ENCODE results near the gene AAGAB. TPM values are rescaled to one million over a fixed set of nuclear protein-coding genes. Genes with fewer than 3 reads are reported as not detected.

Gene AAGAB
- total RNA-seq, 1 experiment from 2014 or later: 102 TPM

DNA sequence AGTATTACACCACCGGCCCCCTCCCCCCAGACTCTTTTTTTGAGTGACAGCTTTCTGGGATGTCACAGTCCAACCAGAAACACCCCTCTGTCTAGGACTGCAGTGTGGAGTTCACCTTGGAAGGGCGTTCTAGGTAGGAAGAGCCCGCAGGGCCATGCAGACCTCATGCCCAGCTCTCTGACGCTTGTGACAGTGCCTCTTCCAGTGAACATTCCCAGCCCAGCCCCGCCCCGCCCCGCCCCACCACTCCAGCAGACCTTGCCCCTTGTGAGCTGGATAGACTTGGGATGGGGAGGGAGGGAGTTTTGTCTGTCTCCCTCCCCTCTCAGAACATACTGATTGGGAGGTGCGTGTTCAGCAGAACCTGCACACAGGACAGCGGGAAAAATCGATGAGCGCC, 63.6 kb downstream of the AAGAB start:
- ChIA-PET CTCF (no interaction called here), POLR2A (no interaction called here)
- H3K27ac ChIP-seq (ENCODE audit: low read length): peak overlapping the region; percentile 84
- H3K27me3 ChIP-seq (ENCODE audit: control insufficient read depth, insufficient read depth, low read length): no peaks in the 10 kb centered on the region
- intact Hi-C loops (cut with micrococcal nuclease; ENCODE audit: unreplicated experiment) (loop anchor here (10.0 kb wide), 1 partner anchor 114 kb away; no protein-coding TSS in a partner anchor), in situ Hi-C loops (cut with HindIII; ENCODE audit: low pct_unique_long_range_greater_than_20kb, low sequenced_read_pairs) (no loop called here)
- H3K36me3 ChIP-seq (ENCODE audit: control insufficient read depth, insufficient read depth, low read length): peaks cover 58% of the 10 kb centered on the region
- DNase-seq (ENCODE audit: low read depth, low spot score) (no peak), ATAC-seq (no peak)
- H3K4me1 ChIP-seq (ENCODE audit: control insufficient read depth, insufficient read depth, low read length): peaks cover 96% of the 10 kb centered on the region
- no peak overlapping the region for H3K4me3 ChIP-seq (ENCODE audit: low read depth in 2 of 2, low read length in 2 of 2)
- H3K9me3 ChIP-seq (ENCODE audit: control insufficient read depth, insufficient read depth, low read depth, low read length): no peaks in the 10 kb centered on the region
- TF ChIP-seq, protein P1, sequence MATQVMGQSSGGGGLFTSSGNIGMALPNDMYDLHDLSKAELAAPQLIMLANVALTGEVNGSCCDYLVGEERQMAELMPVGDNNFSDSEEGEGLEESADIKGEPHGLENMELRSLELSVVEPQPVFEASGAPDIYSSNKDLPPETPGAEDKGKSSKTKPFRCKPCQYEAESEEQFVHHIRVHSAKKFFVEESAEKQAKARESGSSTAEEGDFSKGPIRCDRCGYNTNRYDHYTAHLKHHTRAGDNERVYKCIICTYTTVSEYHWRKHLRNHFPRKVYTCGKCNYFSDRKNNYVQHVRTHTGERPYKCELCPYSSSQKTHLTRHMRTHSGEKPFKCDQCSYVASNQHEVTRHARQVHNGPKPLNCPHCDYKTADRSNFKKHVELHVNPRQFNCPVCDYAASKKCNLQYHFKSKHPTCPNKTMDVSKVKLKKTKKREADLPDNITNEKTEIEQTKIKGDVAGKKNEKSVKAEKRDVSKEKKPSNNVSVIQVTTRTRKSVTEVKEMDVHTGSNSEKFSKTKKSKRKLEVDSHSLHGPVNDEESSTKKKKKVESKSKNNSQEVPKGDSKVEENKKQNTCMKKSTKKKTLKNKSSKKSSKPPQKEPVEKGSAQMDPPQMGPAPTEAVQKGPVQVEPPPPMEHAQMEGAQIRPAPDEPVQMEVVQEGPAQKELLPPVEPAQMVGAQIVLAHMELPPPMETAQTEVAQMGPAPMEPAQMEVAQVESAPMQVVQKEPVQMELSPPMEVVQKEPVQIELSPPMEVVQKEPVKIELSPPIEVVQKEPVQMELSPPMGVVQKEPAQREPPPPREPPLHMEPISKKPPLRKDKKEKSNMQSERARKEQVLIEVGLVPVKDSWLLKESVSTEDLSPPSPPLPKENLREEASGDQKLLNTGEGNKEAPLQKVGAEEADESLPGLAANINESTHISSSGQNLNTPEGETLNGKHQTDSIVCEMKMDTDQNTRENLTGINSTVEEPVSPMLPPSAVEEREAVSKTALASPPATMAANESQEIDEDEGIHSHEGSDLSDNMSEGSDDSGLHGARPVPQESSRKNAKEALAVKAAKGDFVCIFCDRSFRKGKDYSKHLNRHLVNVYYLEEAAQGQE (IDR thresholded peaks at IDR 0.05; ENCODE audit: insufficient read depth in 1 of 2, low read depth in 2 of 2, low read length in 1 of 2): no peak
- TF ChIP-seq POLR2AphosphoS5 (IDR thresholded peaks at IDR 0.05; ENCODE audit: low read depth, low read length) (0 out of 2 replicates have a peak, but pooled peaks have one; percentile 4), SIN3A (IDR thresholded peaks at IDR 0.05; ENCODE audit: borderline replicate concordance, insufficient read depth, low read depth, low read length) (no peak)
- no TSS peak for BruUV-seq (replicated peaks)

DNA sequence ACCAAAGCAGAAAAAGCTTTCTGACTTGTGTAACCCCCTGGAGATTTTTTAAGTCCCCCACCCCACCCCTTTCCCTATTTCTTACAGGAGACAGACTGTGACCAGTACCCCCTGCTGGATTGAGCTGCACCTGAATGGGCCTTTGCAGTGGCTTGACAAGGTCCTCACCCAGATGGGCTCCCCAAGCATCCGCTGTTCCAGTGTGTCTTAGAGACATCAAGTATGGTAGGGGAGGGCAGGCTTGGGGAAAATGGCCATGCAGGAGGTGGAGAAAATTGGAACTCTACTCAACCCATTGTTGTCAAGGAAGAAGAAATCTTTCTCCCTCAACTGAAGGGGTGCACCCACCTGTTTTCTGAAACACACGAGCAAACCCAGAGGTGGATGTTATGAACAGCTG, 64.1 kb downstream of the AAGAB start:
- no peak overlapping the region for H3K4me3 ChIP-seq (ENCODE audit: low read depth in 2 of 2, low read length in 2 of 2)
- H3K36me3 ChIP-seq (ENCODE audit: control insufficient read depth, insufficient read depth, low read length): peaks cover 58% of the 10 kb centered on the region
- in situ Hi-C loops (cut with HindIII; ENCODE audit: low pct_unique_long_range_greater_than_20kb, low sequenced_read_pairs) (no loop called here), intact Hi-C loops (cut with micrococcal nuclease; ENCODE audit: unreplicated experiment) (loop anchor here (10.0 kb wide), 1 partner anchor 114 kb away; no protein-coding TSS in a partner anchor)
- no peaks in the 10 kb centered on the region for H3K9me3 ChIP-seq (ENCODE audit: control insufficient read depth, insufficient read depth, low read depth, low read length)
- ATAC-seq (no peak), DNase-seq (ENCODE audit: low read depth, low spot score) (no peak)
- CTCF ChIA-PET: no interaction called here
- peak overlapping the region; percentile 84 for H3K27ac ChIP-seq (ENCODE audit: low read length)
- H3K4me1 ChIP-seq (ENCODE audit: control insufficient read depth, insufficient read depth, low read length): peaks cover 96% of the 10 kb centered on the region
- TF ChIP-seq TCF7L2 (IDR thresholded peaks at IDR 0.05; ENCODE audit: low read depth, low read length) (no peak), SIN3A (IDR thresholded peaks at IDR 0.05; ENCODE audit: borderline replicate concordance, insufficient read depth, low read depth, low read length) (no peak)
- TF ChIP-seq, protein P1 (IDR thresholded peaks at IDR 0.05; ENCODE audit: insufficient read depth in 1 of 2, low read depth in 2 of 2, low read length in 1 of 2): no peak
- TF ChIP-seq, protein P2, sequence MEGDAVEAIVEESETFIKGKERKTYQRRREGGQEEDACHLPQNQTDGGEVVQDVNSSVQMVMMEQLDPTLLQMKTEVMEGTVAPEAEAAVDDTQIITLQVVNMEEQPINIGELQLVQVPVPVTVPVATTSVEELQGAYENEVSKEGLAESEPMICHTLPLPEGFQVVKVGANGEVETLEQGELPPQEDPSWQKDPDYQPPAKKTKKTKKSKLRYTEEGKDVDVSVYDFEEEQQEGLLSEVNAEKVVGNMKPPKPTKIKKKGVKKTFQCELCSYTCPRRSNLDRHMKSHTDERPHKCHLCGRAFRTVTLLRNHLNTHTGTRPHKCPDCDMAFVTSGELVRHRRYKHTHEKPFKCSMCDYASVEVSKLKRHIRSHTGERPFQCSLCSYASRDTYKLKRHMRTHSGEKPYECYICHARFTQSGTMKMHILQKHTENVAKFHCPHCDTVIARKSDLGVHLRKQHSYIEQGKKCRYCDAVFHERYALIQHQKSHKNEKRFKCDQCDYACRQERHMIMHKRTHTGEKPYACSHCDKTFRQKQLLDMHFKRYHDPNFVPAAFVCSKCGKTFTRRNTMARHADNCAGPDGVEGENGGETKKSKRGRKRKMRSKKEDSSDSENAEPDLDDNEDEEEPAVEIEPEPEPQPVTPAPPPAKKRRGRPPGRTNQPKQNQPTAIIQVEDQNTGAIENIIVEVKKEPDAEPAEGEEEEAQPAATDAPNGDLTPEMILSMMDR (IDR thresholded peaks at IDR 0.05): no peak
- no TSS peak for BruUV-seq (replicated peaks)
- POLR2A ChIA-PET: no interaction called here
- no peaks in the 10 kb centered on the region for H3K27me3 ChIP-seq (ENCODE audit: control insufficient read depth, insufficient read depth, low read length)

Data from Panc1 (cell line).